Caco-2 (cell line): Measurements from ENCODE around the gene RGS19. TPM values are rescaled to one million over a fixed set of nuclear protein-coding genes. Genes with fewer than 3 reads are reported as not detected.

ENCODE experiments used
- BruUV-seq: library from RNA; stranded (reverse); fragments of 400-500 nt; replicated peaks from 2 replicates; lab custom pipeline; 2021; lab: Mats Ljungman, UMichigan
- CTCF ChIA-PET: fragments of 300-600 bp; sonication (Branson Sonifier 250); formaldehyde crosslinking; loops from one replicate; lab custom pipeline; 2022; ENCODE audit warnings: antibody characterized with exemption; lab: Charles Lee
- POLR2A ChIA-PET: fragments of 300-600 bp; sonication (Branson Sonifier 250); formaldehyde crosslinking; loops from one replicate; lab custom pipeline; 2022; ENCODE audit warnings: antibody characterized with exemption; lab: Charles Lee
- DNase-seq, 2 experiments: peaks; one replicate each; pipeline versions ENCODE4 v3.0.0 to v3.0.0-alpha.2; 2020 to 2022
- H3K27me3 ChIP-seq: replicated peaks from 2 replicates; pipeline ENCODE4 v1.6.0; 2011; ENCODE audit warnings: low read length; ENCODE audit not compliant: control insufficient read depth, insufficient read depth
- H3K36me3 ChIP-seq: 2 replicates; pipeline ENCODE4 v1.5.1; 2011; ENCODE audit warnings: low read length; ENCODE audit not compliant: control insufficient read depth, insufficient read depth
- H3K4me1 ChIP-seq: fragments of 250-450 bp; sonication (Bioruptor Pico); 2 replicates; pipeline ENCODE4 v1.5.1; 2020; ENCODE audit warnings: mild to moderate bottlenecking
- H3K4me3 ChIP-seq: 2 replicates; pipeline ENCODE4 v1.5.1; 2011; ENCODE audit warnings: low read depth, mild to moderate bottlenecking, control low read depth, low read length
- H3K9me3 ChIP-seq: fragments of 250-450 bp; sonication (Bioruptor Pico); 2 replicates; pipeline ENCODE4 v1.5.1; 2020; ENCODE audit warnings: mild to moderate bottlenecking, moderate library complexity
- H3K27ac Mint-ChIP-seq: one replicate; pipeline ENCODE4 v1.8.0; 2022; ENCODE audit warnings: mixed read lengths; ENCODE audit not compliant: unreplicated experiment
- H3K27me3 Mint-ChIP-seq: one replicate; pipeline ENCODE4 v1.8.0; 2022; ENCODE audit warnings: mixed read lengths; ENCODE audit not compliant: insufficient read depth, unreplicated experiment
- H3K36me3 Mint-ChIP-seq: one replicate; pipeline ENCODE4 v1.8.0; 2022; ENCODE audit warnings: mild to moderate bottlenecking, mixed read lengths; ENCODE audit not compliant: insufficient read depth, unreplicated experiment
- H3K4me1 Mint-ChIP-seq: one replicate; pipeline ENCODE4 v1.8.0; 2022; ENCODE audit warnings: low read depth, mixed read lengths; ENCODE audit not compliant: unreplicated experiment
- H3K4me3 Mint-ChIP-seq: one replicate; pipeline ENCODE4 v1.8.0; 2022; ENCODE audit warnings: mild to moderate bottlenecking, moderate library complexity, mixed read lengths; ENCODE audit not compliant: unreplicated experiment
- H3K9me3 Mint-ChIP-seq: one replicate; pipeline ENCODE4 v1.8.0; 2022; ENCODE audit warnings: mixed read lengths; ENCODE audit not compliant: unreplicated experiment
- intact Hi-C: fragments of 100-400 bp; cut with micrococcal nuclease; formaldehyde crosslinking; loops from one replicate; pipeline ENCODE4 v1.10.0; 2022; ENCODE audit not compliant: unreplicated experiment
- total RNA-seq: library from RNA; stranded (reverse); gene quantifications from 2 replicates; pipeline ENCODE4 v1.2.3, GENCODE V29; 2022
- TF ChIP-seq, protein P1 (sequence below), 2 experiments: fragments of 200-600 bp in 1 of 2; IDR thresholded peaks; 1 replicate in 1 of 2; 2 replicates in 1 of 2; pipeline versions ENCODE4 v1.5.1 to v1.8.0; 2011 to 2022; ENCODE audit warnings: antibody characterized with exemption in 1 of 2, control low read depth in 1 of 2, inconsistent platforms in 1 of 2, low read depth in 1 of 2, low read length in 1 of 2, mild to moderate bottlenecking in 1 of 2, moderate library complexity in 1 of 2; ENCODE audit not compliant: insufficient read depth in 1 of 2, severe bottlenecking in 1 of 2, unreplicated experiment in 1 of 2

RGS19 gene
- total RNA-seq, 1 experiment from 2014 or later = 29.3 TPM

DNA sequence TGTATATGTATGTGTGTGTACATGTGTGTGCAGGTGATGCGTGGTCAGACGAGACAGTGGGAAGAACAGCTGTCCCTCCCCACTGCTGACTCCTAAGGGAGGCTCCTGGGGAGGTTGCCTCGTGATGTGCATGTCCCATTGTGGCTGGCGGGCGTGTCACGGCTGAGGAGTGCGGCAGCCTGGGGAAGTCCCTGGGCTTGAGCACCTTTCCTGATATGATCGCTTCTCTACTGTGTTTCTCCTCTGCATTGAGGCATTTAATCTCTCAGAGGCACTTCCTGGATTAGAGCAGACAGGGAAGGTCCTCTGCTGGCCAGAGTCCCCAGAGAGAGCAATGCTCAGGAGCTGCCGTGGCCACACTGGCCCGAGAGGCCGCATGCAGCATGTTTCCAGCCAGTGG, 16.6 kb upstream of the RGS19 start:
- POLR2A ChIA-PET = no interaction called here
- no peak for DNase-seq
- Mint-ChIP-seq H3K27me3 (peaks cover 8% of the 10 kb centered on the region), H3K36me3 (no peaks in the 10 kb centered on the region), H3K9me3 (peaks cover 14% of the 10 kb centered on the region), H3K27ac (no peak overlapping the region), H3K4me1 (peaks cover 6% of the 10 kb centered on the region), H3K4me3 (no peak overlapping the region)
- H3K27me3 ChIP-seq = peaks cover under 1% of the 10 kb centered on the region; the same call in 1 of the 2 replicates
- no peaks in the 10 kb centered on the region for H3K36me3 ChIP-seq
- intact Hi-C loops = no loop called here
- H3K4me3 ChIP-seq = no peak overlapping the region
- TF ChIP-seq, protein P1, sequence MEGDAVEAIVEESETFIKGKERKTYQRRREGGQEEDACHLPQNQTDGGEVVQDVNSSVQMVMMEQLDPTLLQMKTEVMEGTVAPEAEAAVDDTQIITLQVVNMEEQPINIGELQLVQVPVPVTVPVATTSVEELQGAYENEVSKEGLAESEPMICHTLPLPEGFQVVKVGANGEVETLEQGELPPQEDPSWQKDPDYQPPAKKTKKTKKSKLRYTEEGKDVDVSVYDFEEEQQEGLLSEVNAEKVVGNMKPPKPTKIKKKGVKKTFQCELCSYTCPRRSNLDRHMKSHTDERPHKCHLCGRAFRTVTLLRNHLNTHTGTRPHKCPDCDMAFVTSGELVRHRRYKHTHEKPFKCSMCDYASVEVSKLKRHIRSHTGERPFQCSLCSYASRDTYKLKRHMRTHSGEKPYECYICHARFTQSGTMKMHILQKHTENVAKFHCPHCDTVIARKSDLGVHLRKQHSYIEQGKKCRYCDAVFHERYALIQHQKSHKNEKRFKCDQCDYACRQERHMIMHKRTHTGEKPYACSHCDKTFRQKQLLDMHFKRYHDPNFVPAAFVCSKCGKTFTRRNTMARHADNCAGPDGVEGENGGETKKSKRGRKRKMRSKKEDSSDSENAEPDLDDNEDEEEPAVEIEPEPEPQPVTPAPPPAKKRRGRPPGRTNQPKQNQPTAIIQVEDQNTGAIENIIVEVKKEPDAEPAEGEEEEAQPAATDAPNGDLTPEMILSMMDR (IDR thresholded peaks at IDR 0.05; ENCODE audit: insufficient read depth in 1 of 2, low read depth in 1 of 2, low read length in 1 of 2, severe bottlenecking in 1 of 2, unreplicated experiment in 1 of 2) = no peak
- H3K4me1 ChIP-seq = peaks cover 7% of the 10 kb centered on the region
- H3K9me3 ChIP-seq = no peaks in the 10 kb centered on the region
- CTCF ChIA-PET = interaction anchor here (0.8 kb wide), 1 partner anchor 12 kb away, joined by 4 read pairs; the partner anchor contains the start of gene LKAAEAR1
- no TSS peak for BruUV-seq

- Mint-ChIP-seq H3K9me3 (peaks cover 14% of the 10 kb centered on the region), H3K4me3 (no peak overlapping the region), H3K27ac (no peak overlapping the region), H3K36me3 (no peaks in the 10 kb centered on the region), H3K27me3 (peaks cover 8% of the 10 kb centered on the region), H3K4me1 (peaks cover 6% of the 10 kb centered on the region)
- DNase-seq = no peak
- no TSS peak for BruUV-seq
- H3K27me3 ChIP-seq = no peaks in the 10 kb centered on the region; the same call in 1 of the 2 replicates
- H3K9me3 ChIP-seq = no peaks in the 10 kb centered on the region
- peaks cover 7% of the 10 kb centered on the region for H3K4me1 ChIP-seq
- TF ChIP-seq, protein P1 (IDR thresholded peaks at IDR 0.05; ENCODE audit: insufficient read depth in 1 of 2, low read depth in 1 of 2, low read length in 1 of 2, severe bottlenecking in 1 of 2, unreplicated experiment in 1 of 2) = no peak
- intact Hi-C loops = no loop called here
- H3K36me3 ChIP-seq = no peaks in the 10 kb centered on the region
- CTCF ChIA-PET = no interaction called here
- H3K4me3 ChIP-seq = no peak overlapping the region
- POLR2A ChIA-PET = no interaction called here
Measured at GRCh38 chr20:64095455-64095854, 16.1 kb upstream of the RGS19 start.

DNA sequence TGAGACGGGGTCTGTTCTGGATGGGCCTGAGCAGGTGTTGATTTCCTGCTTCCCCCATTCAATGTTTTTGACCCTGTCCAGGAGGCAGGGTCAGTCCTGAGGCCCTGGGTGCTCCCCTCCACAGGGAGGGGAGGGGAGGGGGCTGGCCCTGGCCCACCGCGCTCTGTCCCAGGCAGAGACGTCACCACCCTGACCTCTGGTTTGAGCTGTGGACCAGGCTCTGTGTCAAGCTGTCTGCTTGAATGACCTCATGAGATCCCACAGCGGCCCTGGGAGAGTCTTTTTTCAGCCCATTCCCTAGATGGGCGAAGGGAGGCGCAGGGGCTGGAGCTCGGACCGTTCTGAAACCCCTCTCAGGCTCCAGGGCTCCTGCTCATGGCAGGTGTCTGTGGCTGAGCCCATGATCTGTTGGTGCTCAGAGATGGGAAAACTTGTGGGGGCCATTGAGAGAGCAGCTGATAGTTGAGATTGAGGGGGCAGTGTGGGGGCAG, 13.7 kb upstream of the RGS19 start:
- H3K27me3 ChIP-seq = no peaks in the 10 kb centered on the region; the same call in 1 of the 2 replicates
- Mint-ChIP-seq H3K4me3 (no peak overlapping the region), H3K9me3 (peaks cover 14% of the 10 kb centered on the region), H3K27ac (no peak overlapping the region), H3K4me1 (peaks cover 6% of the 10 kb centered on the region), H3K27me3 (peaks cover 22% of the 10 kb centered on the region), H3K36me3 (peaks cover 4% of the 10 kb centered on the region)
- CTCF ChIA-PET = interaction anchor here (0.6 to 1.0 kb wide), 3 partner anchors 9 to 14 kb away, joined by 3 to 7 read pairs (median 4); partner anchors contain the start of genes LKAAEAR1 and NPBWR2
- no peak overlapping the region for H3K4me3 ChIP-seq
- BruUV-seq = no TSS peak
- H3K9me3 ChIP-seq = no peaks in the 10 kb centered on the region
- TF ChIP-seq, protein P1 (IDR thresholded peaks at IDR 0.05; ENCODE audit: insufficient read depth in 1 of 2, low read depth in 1 of 2, low read length in 1 of 2, severe bottlenecking in 1 of 2, unreplicated experiment in 1 of 2) = no peak
- no peak for DNase-seq
- POLR2A ChIA-PET = no interaction called here
- intact Hi-C loops = no loop called here
- H3K36me3 ChIP-seq = no peaks in the 10 kb centered on the region
- peaks cover 7% of the 10 kb centered on the region for H3K4me1 ChIP-seq
